ENCODE measurements around the gene OGT. TPM values are rescaled to one million over a fixed set of nuclear protein-coding genes. Genes with fewer than 3 reads are reported as not detected.

The OGT gene
- total RNA-seq, 1 experiment from 2014 or later = 174 TPM

GRCh38 chrX:71625471-71625870 lies 92.6 kb downstream of the OGT start:
- intact Hi-C loops (cut with micrococcal nuclease; ENCODE audit: unreplicated experiment) (no loop called here), in situ Hi-C loops (cut with HindIII; ENCODE audit: low pct_unique_long_range_greater_than_20kb, low sequenced_read_pairs) (no loop called here)
- BruUV-seq (replicated peaks) = no TSS peak
- DNase-seq (ENCODE audit: low read depth, low spot score) (no peak), ATAC-seq (no peak)
- H3K4me1 ChIP-seq (ENCODE audit: control insufficient read depth, insufficient read depth, low read length) = no peaks in the 10 kb centered on the region; the same call in 1 of the 2 replicates
- no peaks in the 10 kb centered on the region for H3K36me3 ChIP-seq (ENCODE audit: control insufficient read depth, insufficient read depth, low read length)
- no peak overlapping the region for H3K4me3 ChIP-seq (ENCODE audit: low read depth in 2 of 2, low read length in 2 of 2)
- H3K9me3 ChIP-seq (ENCODE audit: control insufficient read depth, insufficient read depth, low read depth, low read length) = no peaks in the 10 kb centered on the region
- no peak overlapping the region for H3K27ac ChIP-seq (ENCODE audit: low read length)
- ChIA-PET CTCF (no interaction called here), POLR2A (no interaction called here)
- no peak for TF ChIP-seq SIN3A (IDR thresholded peaks at IDR 0.05; ENCODE audit: borderline replicate concordance, insufficient read depth, low read depth, low read length)
- no peak for TF ChIP-seq POLR2AphosphoS5 (IDR thresholded peaks at IDR 0.05; ENCODE audit: low read depth, low read length)
- H3K27me3 ChIP-seq (ENCODE audit: control insufficient read depth, insufficient read depth, low read length) = no peaks in the 10 kb centered on the region

Other genes with a start within 250 kb of the OGT start
- 527 TPM for gene NONO, start 249.5 kb upstream of the OGT start, total RNA-seq (2021; ENCODE audit: unreplicated experiment)
- gene ITGB1BP2, start 231.4 kb upstream of the OGT start, total RNA-seq (2021; ENCODE audit: unreplicated experiment) = 1.4 TPM
- 38.3 TPM for gene TAF1, start 166.7 kb upstream of the OGT start, total RNA-seq (2021; ENCODE audit: unreplicated experiment)
- 4.0 TPM for gene GCNA, start 45.3 kb downstream of the OGT start, total RNA-seq (2021; ENCODE audit: unreplicated experiment)
- gene CXCR3, start 85.4 kb downstream of the OGT start, total RNA-seq (2021; ENCODE audit: unreplicated experiment) = not detected
- gene CXorf49, start 185.2 kb downstream of the OGT start, total RNA-seq (2021; ENCODE audit: unreplicated experiment) = not detected
- gene CXorf49B, start 230.2 kb downstream of the OGT start, total RNA-seq (2021; ENCODE audit: unreplicated experiment) = not detected

All from Panc1 (cell line).